Left renal cortex interstitium (tissue), 4 donors: ENCODE results near the gene TLCD2. TPM values are rescaled to one million over a fixed set of nuclear protein-coding genes. Genes with fewer than 3 reads are reported as not detected.
"Not testable (repeated sequence)": the region's sequence is repeated elsewhere in the genome, so short reads cannot be mapped to it uniquely, and the experiment has no call there.

Experiments
- DNase-seq, 4 donors: peaks; one replicate each; pipeline ENCODE4 v3.0.0-alpha.2; 2013; ENCODE audit warnings: low read depth in 4 of 4, low spot score in 2 of 4, missing footprints in 1 of 4
- polyA plus RNA-seq, 4 donors: library from polyadenylated mRNA; unstranded; fragments of 120-200 nt; gene quantifications; one replicate each; pipeline ENCODE4 v1.2.1, GENCODE V29; 2013; ENCODE audit not compliant: insufficient read length in 4 of 4

The TLCD2 gene, protein sequence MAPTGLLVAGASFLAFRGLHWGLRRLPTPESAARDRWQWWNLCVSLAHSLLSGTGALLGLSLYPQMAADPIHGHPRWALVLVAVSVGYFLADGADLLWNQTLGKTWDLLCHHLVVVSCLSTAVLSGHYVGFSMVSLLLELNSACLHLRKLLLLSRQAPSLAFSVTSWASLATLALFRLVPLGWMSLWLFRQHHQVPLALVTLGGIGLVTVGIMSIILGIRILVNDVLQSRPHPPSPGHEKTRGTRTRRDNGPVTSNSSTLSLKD
- 1 to 10 TPM; 5.3 to 7.0 (median 6.4) TPM for polyA plus RNA-seq

DNA sequence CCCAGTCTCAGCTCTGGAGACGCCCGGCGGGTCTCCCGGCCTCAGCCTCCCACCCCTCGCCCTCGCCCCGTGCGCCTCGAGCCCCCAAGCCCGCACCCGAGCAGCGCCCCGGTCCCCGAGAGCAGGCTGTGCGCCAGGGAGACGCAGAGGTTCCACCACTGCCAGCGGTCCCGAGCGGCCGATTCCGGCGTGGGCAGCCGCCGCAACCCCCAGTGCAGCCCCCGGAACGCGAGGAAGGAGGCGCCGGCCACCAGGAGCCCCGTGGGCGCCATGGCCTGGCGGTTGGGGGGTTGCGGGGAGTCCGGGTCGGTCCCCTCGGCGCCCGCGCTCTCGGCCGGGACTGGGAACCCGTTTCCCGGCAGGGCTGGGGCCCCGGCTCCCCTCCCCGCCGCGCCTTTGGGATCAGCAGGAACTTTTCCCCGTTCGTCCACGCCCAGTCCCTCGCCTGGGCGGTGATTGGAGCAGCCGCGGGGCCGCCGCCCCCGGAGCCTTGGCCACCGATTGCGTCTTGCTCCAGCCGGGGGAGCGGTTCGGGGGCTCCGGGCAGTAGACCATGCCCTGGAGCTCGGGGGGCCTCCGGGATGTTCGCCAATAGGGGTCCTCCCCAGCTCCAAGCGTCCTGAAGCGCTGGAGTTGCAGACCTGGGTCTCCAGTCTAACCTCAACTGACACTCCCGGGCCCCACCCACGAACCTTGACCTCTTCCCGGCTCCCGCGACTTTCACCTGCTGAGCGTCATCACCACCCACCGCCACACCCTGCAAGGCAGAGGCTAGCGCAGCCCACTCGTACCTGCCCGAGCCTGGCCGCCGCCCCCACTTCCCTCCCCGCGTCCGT lies at the start of gene TLCD2:
Gene TLCD2, minus strand, starts transcription at position 407 of the 836 bp plus-strand sequence. Its CDS starts 135 bp downstream, at position 272.
- no peak for DNase-seq

DNA sequence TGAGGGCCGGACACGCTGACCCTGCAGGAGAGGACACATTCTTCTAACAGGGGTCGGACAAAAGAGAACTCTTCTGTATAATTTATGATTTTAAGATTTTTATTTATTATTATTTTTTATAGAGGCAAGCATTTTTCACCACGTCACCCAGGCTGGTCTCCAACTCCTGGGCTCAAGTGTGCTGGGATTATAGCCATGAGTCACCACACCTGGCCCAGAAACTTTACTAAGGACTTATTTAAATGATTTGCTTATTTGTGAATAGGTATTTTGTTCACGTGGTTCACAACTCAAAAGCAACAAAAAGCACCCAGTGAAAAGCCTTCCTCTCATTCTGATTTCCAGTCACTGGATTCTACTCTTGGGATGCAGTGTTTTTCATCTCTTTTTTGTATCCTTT lies 49.4 kb upstream of the TLCD2 start:
- no peak for DNase-seq

DNA sequence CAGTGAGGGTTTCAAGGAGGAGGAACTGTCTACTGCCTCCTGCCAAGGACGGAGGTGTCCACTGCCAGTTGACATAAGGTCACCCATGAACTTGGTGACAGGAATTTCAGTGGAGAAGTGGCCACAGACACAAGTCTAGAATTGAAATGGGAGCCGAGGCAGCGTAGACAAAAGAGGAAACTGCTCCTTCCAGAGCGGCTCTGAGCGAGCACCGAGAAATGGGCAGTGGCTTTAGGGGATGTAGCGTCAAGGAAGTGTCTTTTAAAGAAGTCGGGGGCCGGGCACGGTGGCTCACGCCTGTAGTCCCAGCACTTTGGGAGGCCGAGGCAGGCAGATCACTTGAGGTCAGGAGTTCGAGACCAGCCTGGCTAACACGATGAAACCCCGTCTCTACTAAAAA lies 48.6 kb upstream of the TLCD2 start:
- DNase-seq: no peak

DNA sequence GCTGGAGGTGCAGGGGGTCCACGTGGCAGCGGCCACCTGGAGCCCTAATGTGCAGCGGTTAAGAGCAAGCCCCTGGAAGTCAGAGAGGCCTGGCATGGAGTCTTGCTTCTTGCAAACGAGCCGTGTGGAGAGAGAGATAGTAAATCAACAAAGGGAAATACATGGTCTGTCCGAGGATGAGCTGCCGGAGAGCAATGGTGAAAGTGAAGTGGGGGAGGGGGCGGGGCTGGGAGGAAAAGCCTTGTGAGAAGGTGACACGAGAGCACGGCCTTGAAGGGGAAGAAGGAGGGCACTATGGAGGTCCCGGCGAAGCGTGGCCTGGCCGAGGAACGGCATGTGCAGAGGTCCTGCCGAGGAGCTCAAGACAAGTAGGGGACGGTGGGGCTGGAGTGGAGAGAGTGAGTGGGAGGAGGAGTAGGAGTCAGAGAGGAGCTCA lies 45.7 kb upstream of the TLCD2 start:
- DNase-seq: no peak

DNA sequence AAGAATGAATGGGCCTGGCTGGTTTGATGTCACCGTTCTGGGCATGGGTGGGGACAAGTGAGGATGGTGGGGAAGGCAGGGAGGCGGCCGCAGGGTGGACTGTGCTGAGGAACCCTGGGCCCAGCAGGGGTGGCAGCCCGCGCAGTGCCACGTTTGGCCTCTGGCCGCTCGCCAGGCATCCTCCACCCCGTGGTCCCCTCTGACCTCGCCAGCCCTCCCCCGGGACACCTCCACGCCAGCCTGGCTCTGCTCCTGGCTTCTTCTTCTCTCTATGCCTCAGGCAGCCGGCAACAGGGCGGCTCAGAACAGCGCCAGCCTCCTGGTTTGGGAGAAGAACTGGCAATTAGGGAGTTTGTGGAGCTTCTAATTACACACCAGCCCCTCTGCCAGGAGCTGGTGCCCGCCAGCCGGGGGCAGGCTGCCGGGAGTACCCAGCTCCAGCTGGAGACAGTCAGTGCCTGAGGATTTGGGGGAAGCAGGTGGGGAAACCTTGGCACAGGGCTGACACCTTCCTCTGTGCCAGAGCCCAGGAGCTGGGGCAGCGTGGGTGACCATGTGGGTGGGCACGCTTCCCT lies 45.2 kb upstream of the TLCD2 start:
- DNase-seq: no peak

DNA sequence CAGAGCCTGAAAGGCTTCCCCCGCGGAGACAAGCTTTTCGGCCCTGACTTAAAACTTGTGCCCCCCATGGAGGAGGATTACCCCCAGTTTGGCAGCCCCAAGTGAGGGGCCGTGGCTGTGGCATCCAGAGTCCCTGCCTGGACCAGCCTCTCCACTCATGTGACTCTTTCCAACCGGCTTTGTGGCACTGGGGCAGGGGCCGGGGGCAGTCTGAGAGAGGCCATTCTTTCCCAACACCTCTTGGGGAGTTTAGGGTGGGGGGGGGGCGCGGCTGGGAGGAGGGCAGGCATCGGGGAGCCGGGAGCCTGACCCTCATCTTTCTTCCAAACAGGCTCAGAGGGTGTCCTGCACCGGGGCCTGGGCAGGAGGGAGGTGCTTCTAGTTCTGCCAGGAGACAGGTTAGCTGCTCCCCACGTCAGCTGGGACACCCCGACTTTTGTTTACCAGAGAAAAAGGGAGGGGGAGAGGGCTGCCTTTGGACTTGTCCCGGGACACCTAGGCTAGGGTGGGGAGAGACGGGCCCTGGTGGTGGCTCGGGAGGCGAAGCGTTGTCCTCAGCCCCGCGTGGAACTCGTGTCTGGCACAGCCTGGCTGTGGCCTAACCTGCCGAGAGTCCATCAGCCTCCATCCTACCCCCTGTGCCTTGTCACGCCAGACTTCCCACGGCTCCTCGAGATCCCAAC lies 44.4 kb upstream of the TLCD2 start:
- no peak for DNase-seq

DNA sequence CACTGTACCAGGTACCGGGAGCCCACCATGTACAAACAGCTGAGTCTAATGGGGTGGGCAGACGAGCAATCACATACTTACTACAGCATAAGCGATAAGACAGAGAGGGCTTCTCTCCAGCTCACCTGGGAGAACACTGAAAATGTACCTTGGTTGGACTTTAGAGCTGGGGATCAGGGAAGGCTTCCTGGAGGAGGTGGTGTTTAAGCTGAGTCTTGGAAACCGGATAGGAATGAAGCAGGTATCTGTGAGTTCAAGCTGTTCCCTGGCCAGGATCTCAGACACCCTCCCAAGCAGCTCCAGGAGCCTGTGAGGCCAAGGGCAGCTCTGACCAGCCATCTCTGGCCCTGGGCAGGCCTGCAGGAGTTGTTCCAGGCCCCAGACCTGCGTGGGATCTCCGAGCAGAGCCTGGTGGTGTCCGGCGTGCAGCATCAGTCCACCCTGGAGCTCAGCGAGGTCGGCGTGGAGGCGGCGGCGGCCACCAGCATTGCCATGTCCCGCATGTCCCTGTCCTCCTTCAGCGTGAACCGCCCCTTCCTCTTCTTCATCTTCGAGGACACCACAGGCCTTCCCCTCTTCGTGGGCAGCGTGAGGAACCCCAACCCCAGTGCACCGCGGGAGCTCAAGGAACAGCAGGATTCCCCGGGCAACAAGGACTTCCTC lies 43.7 kb upstream of the TLCD2 start:
- no peak for DNase-seq

DNA sequence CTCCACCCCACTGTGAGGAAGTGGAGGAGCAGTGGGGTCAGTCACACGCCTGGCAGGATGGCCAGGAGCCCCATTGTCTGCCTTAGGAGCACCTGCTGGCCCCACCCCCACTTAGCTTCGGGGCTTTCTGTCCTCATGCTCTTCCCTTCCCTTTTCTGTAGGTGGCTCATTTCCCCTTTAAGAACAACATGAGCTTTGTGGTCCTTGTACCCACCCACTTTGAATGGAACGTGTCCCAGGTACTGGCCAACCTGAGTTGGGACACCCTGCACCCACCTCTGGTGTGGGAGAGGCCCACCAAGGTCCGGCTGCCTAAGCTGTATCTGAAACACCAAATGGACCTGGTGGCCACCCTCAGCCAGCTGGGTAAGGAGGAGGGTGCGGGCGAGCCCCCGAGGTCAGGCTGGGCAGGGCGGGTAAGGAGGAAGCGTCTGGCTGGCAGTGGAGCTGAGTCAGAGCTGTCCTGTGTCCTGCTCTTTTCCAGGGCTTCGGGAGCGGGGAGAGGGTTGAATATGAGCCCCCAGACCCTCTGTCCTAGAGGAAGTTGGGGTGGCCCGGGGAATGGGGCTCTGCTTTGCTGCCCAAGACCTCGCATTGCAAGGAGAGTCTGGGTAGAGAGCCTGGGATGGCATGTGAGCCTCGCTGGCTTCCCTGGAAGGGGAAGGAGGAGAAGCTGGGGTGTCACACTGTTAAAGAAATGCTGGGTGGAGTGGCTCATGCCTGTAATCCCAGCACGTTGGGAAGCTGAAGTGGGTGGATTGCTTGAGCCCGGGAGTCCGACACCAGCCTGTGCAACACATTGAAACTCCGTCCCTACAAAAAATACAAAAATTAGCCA lies 42.5 kb upstream of the TLCD2 start:
- no peak for DNase-seq

DNA sequence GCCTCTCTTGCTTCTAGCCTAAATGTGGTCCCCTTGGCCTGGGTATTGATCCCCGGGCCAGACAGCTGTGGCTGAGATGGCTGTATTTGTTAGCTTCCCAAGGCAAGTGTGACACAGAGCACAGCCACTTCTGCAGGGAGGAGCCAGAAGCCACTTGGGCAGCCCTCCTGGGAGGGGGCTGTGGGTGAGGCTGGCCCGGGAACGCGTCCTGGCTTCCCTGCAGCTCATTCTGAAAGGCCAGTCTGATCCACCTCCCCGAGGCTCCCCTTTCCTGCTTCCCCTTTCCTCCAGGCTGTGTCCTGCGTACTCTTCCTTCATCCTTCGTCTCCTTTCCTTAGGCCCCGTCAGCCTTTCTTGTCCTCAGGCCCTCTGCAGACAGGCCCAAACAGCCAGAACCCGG lies 40.5 kb upstream of the TLCD2 start:
- DNase-seq: no peak

DNA sequence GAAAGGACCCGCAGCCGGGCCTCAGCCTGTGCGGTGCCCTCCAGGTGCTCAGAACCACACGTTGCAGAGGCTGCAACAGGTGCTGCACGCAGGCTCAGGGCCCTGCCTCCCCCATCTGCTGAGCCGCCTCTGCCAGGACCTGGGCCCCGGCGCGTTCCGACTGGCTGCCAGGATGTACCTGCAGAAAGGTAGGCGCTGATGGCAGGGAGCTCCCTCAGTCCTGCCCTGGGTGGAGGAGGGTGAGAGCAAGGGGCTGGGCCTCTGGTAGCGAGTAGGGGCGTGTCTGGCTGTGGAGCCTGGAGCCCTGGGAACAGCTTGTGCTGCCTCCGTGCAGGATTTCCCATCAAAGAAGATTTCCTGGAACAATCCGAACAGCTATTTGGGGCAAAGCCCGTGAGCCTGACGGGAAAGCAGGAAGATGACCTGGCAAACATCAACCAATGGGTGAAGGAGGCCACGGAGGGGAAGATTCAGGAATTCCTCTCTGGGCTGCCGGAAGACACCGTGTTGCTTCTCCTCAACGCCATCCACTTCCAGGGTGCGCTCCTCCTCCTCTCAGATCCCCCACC lies 36.9 kb upstream of the TLCD2 start:
- DNase-seq: no peak

DNA sequence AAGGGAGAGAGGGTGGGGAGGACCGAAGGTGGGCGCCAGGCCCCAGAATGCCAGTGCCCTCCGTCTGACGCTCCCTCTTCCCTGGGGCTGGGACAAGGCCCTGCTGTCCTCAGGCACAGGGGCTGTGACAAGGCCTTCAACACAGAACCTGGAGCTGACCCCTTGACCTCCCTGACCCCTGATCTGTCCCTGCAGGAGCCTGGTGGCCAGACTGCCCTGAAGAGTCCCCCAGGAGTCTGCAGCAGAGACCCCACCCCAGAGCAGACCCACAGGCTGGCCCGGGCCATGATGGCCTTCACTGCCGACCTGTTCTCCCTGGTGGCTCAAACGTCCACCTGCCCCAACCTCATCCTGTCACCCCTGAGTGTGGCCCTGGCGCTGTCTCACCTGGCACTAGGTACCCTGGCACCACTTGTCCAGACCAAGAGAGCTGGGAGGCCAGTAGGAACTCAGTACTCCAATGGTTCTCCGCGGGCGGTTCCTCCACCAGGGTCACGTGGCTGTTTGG lies 35.4 kb upstream of the TLCD2 start:
- DNase-seq: no peak

DNA sequence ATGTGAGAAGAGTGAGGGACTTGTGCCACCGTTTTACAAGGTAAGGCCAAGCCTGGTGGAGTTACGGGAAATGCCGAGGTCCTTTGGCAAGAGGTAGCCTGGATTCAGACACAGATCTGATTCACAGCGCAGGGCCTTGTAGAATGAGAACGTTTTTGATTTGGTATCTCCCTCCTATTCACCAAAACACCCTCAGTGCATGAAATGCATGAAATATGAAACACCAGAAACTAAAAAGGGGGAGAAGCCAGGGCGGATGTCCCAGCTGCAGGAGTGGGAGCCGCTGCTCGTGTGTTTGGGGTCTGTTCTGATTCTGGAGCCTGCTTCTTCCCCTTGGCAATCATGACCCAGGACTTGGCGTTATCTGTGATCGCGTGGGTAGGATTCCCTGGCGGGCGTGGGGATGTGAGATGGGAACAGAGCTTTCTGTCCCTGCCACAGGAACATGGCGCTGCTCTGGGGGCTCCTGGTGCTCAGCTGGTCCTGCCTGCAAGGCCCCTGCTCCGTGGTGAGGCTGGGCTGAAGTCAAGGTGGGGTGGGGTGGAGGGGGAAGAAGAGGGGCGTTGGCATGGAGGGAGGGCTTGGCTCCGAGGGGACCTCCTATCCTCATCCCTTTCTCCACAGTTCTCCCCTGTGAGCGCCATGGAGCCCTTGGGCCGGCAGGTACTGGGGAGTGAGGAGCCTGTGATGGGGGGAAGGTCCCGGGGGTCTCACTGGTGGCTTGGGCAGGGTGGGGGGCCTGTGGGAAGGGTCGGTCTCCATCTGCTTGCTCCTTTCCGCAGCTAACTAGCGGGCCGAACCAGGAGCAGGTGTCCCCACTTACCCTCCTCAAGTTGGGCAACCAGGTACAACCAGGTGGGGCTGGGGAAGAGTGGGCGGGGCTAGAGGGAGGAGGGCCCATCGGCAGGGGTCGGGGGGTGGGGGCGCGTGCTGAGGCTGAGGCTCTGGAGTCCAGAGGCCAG lies 34.7 kb upstream of the TLCD2 start:
- DNase-seq: no peak

DNA sequence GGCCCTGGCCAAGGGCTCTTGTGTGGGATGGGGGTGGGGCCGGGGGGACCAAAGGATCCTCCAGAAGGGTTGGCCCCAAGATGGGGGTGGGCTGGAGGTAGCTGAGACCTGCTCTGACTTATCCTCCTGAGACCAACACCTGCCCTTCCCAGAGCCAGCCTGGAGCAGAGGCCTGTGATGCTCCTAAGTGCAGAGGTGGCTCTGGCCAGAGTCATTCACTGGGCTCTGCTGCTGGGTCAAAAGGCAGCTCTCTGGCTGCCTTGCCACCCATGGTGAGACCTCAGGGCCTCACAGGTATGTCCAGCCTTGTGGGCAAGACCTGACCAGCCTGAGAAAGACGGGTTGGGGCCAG lies 32.9 kb upstream of the TLCD2 start:
- no peak for DNase-seq

DNA sequence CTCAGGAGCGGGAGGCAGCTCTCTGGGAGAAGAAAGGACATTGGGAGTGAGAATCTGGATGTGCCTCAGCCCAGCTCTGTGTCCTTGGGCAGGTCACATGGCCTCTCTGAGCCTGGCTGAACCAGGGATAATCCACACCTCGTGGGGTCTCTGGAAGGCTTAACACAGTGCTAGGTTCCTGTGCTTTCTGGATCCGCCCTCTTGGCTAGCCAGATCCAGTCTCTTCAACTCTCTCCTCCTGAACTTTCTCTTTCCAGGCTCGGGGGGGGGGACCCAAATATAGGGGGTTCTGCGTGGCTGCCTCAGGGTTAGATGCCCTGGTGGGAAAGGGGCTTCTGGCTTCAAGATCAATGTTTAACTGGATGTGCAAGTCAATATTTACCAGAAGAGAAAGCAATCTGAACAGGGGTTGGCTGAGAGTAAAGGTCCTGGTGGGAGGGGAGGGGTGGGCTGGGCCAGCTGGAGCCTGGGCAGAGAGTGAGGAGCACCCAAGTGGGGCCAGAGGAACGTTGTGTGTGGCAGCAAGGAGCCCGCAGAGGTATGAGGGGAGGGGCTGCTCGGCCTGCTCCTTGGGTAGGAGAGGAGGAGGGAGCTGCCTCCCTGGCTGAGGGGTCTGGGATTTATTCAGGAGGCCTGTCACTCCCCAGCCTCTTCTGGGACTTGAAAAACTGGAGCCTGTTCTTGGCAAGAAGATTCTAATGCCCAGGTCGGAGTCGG lies 32.4 kb upstream of the TLCD2 start, which contains the start of gene SERPINF2:
Gene SERPINF2, plus strand, starts transcription at position 501 of the 717 bp plus-strand sequence. CDS start 2,125 bp downstream, outside the sequence.
- no peak for DNase-seq

DNA sequence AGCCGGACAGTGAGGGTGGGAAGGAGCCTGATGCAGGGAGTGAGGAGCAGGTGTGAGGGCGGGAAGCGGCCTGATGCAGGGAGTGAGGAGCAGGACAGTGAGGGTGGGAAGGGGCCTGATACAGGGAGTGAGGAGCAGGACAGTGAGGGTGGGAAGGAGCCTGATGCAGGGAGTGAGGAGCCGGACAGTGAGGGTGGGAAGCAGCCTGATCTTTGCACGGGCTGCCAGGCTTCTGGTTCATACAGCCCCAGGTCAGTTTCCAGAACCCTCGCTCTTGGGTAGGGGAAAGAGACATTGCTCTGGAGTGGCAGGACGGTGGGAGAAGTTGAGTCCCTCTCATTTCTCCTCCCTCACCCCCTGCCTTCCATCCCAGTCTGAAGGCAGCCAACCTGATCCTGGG lies 31.7 kb upstream of the TLCD2 start:
- not testable (repeated sequence) for DNase-seq

DNA sequence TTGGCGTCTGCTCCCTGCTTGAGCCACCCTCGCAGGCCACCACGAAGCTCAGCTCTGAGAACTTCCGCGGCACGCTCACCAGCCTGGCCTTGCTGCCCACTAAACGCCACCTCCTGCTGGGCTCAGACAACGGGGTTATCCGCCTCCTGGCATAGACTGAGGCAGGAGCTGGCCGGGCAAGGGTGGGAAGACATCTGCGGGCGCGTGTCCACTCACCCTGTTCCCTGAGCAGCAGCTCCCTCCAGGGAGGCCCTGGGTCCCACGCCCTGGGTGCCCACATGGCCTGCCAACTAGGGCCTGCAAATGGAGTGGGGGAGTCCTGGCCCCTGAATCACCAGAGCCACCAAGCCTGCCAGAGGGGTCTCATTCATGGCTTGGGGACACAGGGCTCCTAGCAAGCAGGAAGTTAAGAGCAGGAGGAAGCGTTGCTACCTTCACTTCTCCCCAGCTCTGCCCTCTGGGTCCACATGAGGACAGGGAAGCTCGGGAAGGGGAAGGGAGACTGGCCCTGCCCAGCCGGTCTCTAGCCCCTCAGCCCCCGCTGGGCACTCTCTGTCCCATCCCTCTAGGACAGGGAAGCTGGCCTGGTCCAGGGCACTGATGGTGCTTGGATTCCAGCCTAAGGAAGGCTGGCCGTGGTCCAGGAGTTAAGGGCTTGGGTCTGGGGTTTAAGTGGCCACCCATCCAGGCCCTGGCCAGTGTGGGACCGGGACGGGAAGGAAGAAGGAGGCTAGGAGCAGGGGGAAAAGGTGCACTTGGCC lies 27.5 kb upstream of the TLCD2 start:
- DNase-seq: no peak
